Activated CD8-positive, alpha-beta T cell treated with anti-CD3 and anti-CD28 coated beads, Interleukin-2, amount 10 ng/mL, durations not matched to agents 7 days and 5 days (primary cell): ENCODE results near the gene ABTB1. TPM values are rescaled to one million over a fixed set of nuclear protein-coding genes. Genes with fewer than 3 reads are reported as not detected.

Experiments used
- total RNA-seq, 2 experiments: library from RNA; stranded (reverse); gene quantifications; one replicate each; pipeline ENCODE4 v1.2.3, GENCODE V29; 2021

ABTB1 gene
- total RNA-seq, 2 experiments from 2014 or later, result 15.6 to 16.5 TPM

Other genes with a start within 250 kb of the ABTB1 start
- 10 to 100 TPM; 27.0 to 27.9 TPM for gene TPRA1, start 82.2 kb upstream of the ABTB1 start, total RNA-seq
- 100 to 1,000 TPM; 185 to 188 TPM for gene MCM2, start 74.5 kb upstream of the ABTB1 start, total RNA-seq
- gene PODXL2, start 43.8 kb upstream of the ABTB1 start, total RNA-seq, result 1 to 10 TPM; 1.3 to 1.7 TPM
- gene MGLL, start 149.6 kb downstream of the ABTB1 start, total RNA-seq, result 1 to 10 TPM; 1.5 to 2.2 TPM
- not detected for gene KBTBD12, start 242.3 kb downstream of the ABTB1 start, total RNA-seq